Stimulated activated naive CD8-positive, alpha-beta T cell treated with anti-CD3 and anti-CD28 coated beads, Interleukin-15, amount 100 ng/mL, for 72 hours (primary cell): ENCODE measurements around the gene GATA6.

Source experiments
- ATAC-seq: fragments of 150-1000 bp; cut with Tn5 transposase; 2 replicates; pipeline ENCODE4 v1.10.0; 2021; ENCODE audit warnings: mild to moderate bottlenecking, moderate library complexity
- DNase-seq, 2 donors: peaks; one replicate each; pipeline ENCODE4 v3.0.0; 2021 to 2022
- H3K27ac Mint-ChIP-seq, 2 donors: one replicate each; pipeline ENCODE4 v1.8.0; 2022; ENCODE audit warnings: mild to moderate bottlenecking in 2 of 2, mixed read lengths in 2 of 2, moderate library complexity in 2 of 2
- H3K27me3 Mint-ChIP-seq: one replicate; pipeline ENCODE4 v1.8.0; 2022; ENCODE audit warnings: mixed read lengths
- H3K4me1 Mint-ChIP-seq: one replicate; pipeline ENCODE4 v1.8.0; 2022; ENCODE audit warnings: mild to moderate bottlenecking, mixed read lengths
- H3K4me3 Mint-ChIP-seq, 2 donors: one replicate each; pipeline ENCODE4 v1.8.0; 2022; ENCODE audit warnings: mild to moderate bottlenecking in 2 of 2, mixed read lengths in 2 of 2, moderate library complexity in 1 of 2
- H3K9me3 Mint-ChIP-seq, 2 donors: one replicate each; pipeline ENCODE4 v1.8.0; 2022; ENCODE audit warnings: mixed read lengths in 2 of 2

The GATA6 gene

GRCh38 chr18:22163416-22164161, 5.8 kb upstream of the GATA6 start:
- DNase-seq: no peak
- no peak overlapping the region for H3K27ac Mint-ChIP-seq
- ATAC-seq: no peak
- H3K9me3 Mint-ChIP-seq: no peaks in the 10 kb centered on the region
- H3K27me3 Mint-ChIP-seq: peaks cover 69% of the 10 kb centered on the region
- no peak overlapping the region for H3K4me3 Mint-ChIP-seq
- H3K4me1 Mint-ChIP-seq: peaks cover 34% of the 10 kb centered on the region

DNA sequence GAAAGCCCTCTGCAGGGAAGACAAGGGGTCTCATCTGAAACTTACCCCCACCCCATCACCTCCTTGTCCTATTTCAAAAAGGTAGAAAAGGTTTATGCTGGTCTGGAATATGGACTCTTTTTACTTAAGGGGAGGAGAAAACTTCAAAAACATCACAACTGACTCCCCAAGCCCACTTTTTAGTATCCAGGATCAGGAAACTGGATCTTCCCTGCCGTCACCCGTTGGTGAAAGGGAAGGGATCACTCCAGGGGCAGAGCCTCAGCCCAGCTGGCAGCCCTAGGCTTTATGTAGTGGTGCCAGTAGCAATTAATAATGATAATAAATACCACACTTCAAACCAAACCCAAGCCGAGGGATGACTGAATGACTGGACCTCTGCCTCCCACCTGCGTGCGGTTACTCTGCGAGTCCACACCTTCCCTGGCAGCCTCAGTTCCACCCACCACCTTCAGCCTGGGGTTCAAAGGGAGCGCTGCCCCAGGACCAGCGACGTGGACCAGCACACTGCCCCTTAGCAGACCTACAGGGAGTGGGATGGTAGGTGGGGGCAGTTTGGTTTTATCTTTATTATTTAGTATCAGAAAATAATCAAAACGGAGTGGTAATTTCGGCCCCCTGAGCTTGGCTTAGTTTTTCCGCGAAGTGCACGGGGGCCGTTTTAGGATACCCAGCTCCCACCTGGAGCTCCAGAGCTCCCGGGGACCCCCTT, 4.9 kb upstream of the GATA6 start:
- ATAC-seq (no peak), DNase-seq (no peak)
- Mint-ChIP-seq H3K4me3 (no peak overlapping the region), H3K27me3 (peaks cover 78% of the 10 kb centered on the region), H3K9me3 (no peaks in the 10 kb centered on the region), H3K27ac (no peak overlapping the region), H3K4me1 (peaks cover 41% of the 10 kb centered on the region)

- no peak for DNase-seq
- peaks cover 84% of the 10 kb centered on the region for H3K27me3 Mint-ChIP-seq
These were observed 4.3 kb upstream of the GATA6 start for GRCh38 chr18:22165049-22165602.

DNA sequence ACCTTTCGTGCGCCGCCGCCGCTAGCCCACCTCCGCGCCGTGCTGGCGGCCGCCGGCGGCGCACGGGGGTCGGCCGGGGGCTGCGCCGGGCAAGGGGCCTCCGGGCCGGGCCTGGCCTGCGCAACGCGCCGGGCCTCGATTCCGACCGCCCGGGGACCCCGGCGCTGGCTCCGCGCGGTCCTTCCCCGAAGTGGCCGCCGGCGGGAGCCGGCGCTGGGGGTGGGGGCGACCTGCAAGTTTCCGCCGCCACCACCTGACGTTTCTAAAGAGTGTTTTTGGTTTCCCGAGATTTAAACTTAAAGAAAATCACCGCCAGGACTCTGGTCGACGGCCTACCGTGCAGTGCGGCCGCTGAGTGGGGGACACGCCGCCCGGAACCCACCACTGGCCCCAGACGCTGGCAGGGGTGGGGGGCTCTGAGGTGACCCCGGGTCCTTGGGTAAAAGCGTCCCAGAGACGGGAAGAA, 3.8 kb upstream of the GATA6 start:
- H3K4me1 Mint-ChIP-seq: peaks cover 52% of the 10 kb centered on the region
- peaks cover 89% of the 10 kb centered on the region for H3K27me3 Mint-ChIP-seq
- H3K27ac Mint-ChIP-seq: no peak overlapping the region
- H3K9me3 Mint-ChIP-seq: no peaks in the 10 kb centered on the region
- peak overlapping the region in 1 of 2 donors; percentile 42 for H3K4me3 Mint-ChIP-seq
- ATAC-seq (no peak), DNase-seq (no peak)

More at GRCh38 chr18:22165049-22165602, 4.3 kb upstream of the GATA6 start:
- Mint-ChIP-seq H3K4me1 (peaks cover 47% of the 10 kb centered on the region), H3K27ac (peak overlapping the region; percentile 15 to 40), H3K9me3 (no peaks in the 10 kb centered on the region), H3K4me3 (peak overlapping the region; percentile 33 to 70)
- ATAC-seq: no peak

- Mint-ChIP-seq H3K4me3 (peak overlapping the region in 1 of 2 donors; percentile 42), H3K27ac (no peak overlapping the region), H3K4me1 (peaks cover 58% of the 10 kb centered on the region), H3K27me3 (peaks cover 96% of the 10 kb centered on the region), H3K9me3 (no peaks in the 10 kb centered on the region)
- ATAC-seq: no peak
- no peak for DNase-seq
These were observed 3.1 kb upstream of the GATA6 start for GRCh38 chr18:22166069-22166950.

DNA sequence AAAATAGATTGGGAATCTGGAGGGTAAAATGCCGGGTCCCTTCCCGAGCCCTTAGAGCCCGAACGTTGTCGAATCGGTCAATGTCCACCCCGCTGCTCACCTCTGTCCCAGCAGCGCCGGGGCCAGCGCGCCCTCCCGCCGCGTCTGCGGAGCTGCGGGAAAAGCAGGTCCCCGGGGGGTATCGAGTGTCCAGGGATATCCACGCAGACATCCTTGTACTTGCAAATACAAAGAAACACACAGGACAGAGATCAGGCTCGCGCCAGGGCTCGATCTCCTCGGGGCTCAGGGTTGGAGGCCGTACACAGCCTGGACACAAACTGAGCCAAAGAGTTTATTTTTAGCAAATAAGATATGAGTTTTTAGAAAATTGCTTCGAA, 2.3 kb upstream of the GATA6 start:
- no peak for DNase-seq
- ATAC-seq: no peak
- H3K27me3 Mint-ChIP-seq: peaks cover 91% of the 10 kb centered on the region
- H3K27ac Mint-ChIP-seq: no peak overlapping the region
- H3K4me1 Mint-ChIP-seq: peaks cover 58% of the 10 kb centered on the region
- H3K9me3 Mint-ChIP-seq: no peaks in the 10 kb centered on the region
- no peak overlapping the region for H3K4me3 Mint-ChIP-seq

DNA sequence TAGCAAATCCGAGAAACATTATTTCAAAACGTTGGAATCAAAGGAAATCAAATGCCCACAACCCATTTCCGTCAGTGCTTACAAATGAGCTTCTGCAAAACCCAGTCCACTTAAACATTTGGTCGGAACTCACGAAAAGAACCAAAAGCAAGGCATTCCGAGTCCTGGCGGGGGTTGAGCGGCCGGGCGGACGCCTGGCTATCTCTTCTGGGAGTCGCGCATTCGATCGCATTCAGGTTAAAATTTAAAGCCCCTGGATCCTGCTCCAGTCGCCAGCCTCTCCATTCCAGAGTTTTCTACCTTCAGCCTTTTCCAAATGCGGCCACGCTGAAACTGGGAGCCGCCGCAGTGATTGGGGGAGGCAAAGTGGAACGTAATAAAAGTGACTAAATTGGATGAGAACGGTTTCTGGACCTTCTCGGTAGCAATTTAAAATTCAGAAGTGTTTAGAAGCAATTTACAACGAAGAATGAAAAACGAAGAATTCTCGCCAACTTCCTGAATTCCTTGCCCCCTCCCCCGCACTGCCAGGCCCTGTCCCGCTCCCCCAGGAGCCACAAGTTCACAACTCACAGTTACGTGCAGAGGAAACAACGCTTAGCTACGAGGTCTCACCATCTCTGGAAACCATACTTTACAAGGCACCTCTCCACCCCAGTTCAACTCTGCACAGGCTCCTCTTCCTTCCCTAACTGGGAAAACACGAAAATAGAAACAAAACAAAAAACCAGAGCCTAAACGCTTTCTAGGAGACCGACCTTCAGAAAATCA, 1.7 kb upstream of the GATA6 start:
- Mint-ChIP-seq H3K27ac (no peak overlapping the region), H3K4me3 (peak overlapping the region in 1 of 2 donors; percentile 55), H3K9me3 (no peaks in the 10 kb centered on the region), H3K27me3 (peaks cover 93% of the 10 kb centered on the region), H3K4me1 (peaks cover 58% of the 10 kb centered on the region)
- ATAC-seq (no peak), DNase-seq (no peak)

DNA sequence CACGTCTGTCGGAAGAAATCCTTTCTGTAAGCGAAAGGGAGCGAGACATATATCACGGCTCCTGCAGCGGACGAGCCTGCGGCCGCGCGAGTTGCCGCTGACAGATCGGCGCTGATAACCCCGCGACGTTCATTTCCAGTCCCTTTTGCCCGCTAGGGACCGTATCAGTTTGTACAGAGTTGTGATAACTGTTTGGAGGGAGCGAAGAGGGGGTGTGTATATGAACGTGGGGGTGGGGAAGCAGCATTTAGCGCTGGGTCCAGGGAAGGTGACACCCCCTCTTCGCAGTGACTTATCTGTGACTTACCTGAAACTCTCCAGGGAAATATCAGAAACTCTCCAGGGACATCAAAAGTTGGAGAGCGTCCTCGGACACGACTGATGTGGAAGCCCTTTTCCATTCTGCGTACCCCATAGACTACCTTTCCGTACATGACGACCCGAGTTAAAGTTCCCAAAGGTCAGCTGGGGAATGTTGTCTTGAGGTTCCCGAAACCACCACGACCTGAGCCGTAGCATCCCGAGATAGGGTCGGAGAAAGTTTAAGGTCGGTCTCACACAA, 948 bp upstream of the GATA6 start:
- peak overlapping the region in 1 of 2 donors; percentile 67 for H3K27ac Mint-ChIP-seq
- peak; percentile 24 for ATAC-seq
- H3K9me3 Mint-ChIP-seq: no peaks in the 10 kb centered on the region
- H3K27me3 Mint-ChIP-seq: peaks cover 93% of the 10 kb centered on the region
- H3K4me3 Mint-ChIP-seq: peak overlapping the region; percentile 55 to 56
- H3K4me1 Mint-ChIP-seq: peaks cover 58% of the 10 kb centered on the region
- no peak for DNase-seq

DNA sequence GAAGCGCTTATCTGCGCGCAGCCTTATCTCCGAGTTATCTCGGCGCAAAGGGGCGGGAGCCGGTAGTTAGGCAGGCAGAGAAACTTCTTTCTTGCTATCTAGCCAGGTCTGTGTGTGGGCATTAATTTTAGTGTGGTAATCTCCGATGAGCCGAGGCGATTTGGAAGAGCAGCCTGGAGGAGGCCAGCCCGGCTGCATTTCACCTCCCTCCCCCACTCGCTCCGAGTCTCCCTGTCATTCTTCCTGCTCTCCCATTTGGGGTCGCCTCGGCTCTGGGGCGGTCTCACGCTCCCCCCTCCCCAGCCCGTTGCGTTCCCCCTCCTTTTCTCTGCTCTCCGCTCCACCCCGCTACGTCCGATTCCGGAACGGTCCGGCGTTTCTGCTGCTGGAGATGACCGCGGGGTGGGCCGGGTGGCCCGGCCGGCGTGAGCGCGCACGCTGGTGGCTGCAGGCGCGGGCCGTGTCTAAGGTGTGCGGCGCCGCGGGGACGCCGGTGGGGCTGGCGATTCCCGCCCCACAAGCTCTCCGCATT, 566 bp downstream of the GATA6 start:
- Mint-ChIP-seq H3K27ac (peak overlapping the region in 1 of 2 donors; percentile 48), H3K4me1 (peaks cover 57% of the 10 kb centered on the region), H3K27me3 (peaks cover 93% of the 10 kb centered on the region), H3K4me3 (peak overlapping the region; percentile 91 to 92), H3K9me3 (no peaks in the 10 kb centered on the region)
- ATAC-seq: peak; percentile 38
- no peak for DNase-seq

GRCh38 chr18:22170421-22171257, 1.2 kb downstream of the GATA6 start:
- H3K27me3 Mint-ChIP-seq: peaks cover 92% of the 10 kb centered on the region
- H3K4me1 Mint-ChIP-seq: peaks cover 52% of the 10 kb centered on the region
- no peaks in the 10 kb centered on the region for H3K9me3 Mint-ChIP-seq
- peak overlapping the region; percentile 91 to 92 for H3K4me3 Mint-ChIP-seq
- DNase-seq: peak in 1 of 2 donors; percentile 30
- ATAC-seq: peak; percentile 34
- H3K27ac Mint-ChIP-seq: peak overlapping the region in 1 of 2 donors; percentile 66

DNA sequence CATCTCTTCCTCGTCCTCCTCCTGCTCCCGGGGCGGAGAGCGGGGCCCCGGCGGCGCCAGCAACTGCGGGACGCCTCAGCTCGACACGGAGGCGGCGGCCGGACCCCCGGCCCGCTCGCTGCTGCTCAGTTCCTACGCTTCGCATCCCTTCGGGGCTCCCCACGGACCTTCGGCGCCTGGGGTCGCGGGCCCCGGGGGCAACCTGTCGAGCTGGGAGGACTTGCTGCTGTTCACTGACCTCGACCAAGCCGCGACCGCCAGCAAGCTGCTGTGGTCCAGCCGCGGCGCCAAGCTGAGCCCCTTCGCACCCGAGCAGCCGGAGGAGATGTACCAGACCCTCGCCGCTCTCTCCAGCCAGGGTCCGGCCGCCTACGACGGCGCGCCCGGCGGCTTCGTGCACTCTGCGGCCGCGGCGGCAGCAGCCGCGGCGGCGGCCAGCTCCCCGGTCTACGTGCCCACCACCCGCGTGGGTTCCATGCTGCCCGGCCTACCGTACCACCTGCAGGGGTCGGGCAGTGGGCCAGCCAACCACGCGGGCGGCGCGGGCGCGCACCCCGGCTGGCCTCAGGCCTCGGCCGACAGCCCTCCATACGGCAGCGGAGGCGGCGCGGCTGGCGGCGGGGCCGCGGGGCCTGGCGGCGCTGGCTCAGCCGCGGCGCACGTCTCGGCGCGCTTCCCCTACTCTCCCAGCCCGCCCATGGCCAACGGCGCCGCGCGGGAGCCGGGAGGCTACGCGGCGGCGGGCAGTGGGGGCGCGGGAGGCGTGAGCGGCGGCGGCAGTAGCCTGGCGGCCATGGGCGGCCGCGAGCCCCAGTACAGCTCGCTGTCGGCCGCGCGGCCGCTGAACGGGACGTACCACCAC, 2.1 kb downstream of the GATA6 start:
- H3K27me3 Mint-ChIP-seq: peaks cover 91% of the 10 kb centered on the region
- no peak for DNase-seq
- H3K4me1 Mint-ChIP-seq: peaks cover 45% of the 10 kb centered on the region
- ATAC-seq: no peak
- no peak overlapping the region for H3K27ac Mint-ChIP-seq
- H3K4me3 Mint-ChIP-seq: peak overlapping the region; percentile 91 to 92
- no peaks in the 10 kb centered on the region for H3K9me3 Mint-ChIP-seq

DNA sequence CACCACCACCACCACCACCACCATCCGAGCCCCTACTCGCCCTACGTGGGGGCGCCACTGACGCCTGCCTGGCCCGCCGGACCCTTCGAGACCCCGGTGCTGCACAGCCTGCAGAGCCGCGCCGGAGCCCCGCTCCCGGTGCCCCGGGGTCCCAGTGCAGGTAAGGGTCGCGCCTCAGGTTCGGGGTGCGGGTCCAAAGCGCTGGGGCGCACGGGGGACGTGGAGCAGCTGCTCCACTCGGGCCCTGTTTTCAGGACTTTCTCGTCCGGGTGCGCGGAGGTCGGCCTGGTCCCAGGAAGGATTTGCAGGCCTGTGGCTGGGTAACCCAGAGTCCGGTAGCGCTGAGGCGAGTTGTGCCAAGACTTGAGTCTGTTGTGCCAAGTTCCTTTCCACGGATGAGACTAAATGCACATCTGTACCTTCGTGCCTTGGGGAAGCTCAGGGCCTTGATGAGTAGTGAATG, 2.8 kb downstream of the GATA6 start:
- H3K27me3 Mint-ChIP-seq: peaks cover 90% of the 10 kb centered on the region
- H3K27ac Mint-ChIP-seq: no peak overlapping the region
- H3K4me1 Mint-ChIP-seq: peaks cover 38% of the 10 kb centered on the region
- H3K4me3 Mint-ChIP-seq: no peak overlapping the region
- no peak for ATAC-seq
- no peaks in the 10 kb centered on the region for H3K9me3 Mint-ChIP-seq
- DNase-seq: no peak
